Measurements from ENCODE around the gene ASB6. TPM values are rescaled to one million over a fixed set of nuclear protein-coding genes. Genes with fewer than 3 reads are reported as not detected.

The ASB6 gene
- total RNA-seq, 2 experiments from 2014 or later, result 22.5 to 23.4 TPM

GRCh38 chr9:129647635-129648034 is 5.7 kb upstream of the ASB6 start:
- Mint-ChIP-seq H3K36me3 (ENCODE audit: low read depth) (no peaks in the 10 kb centered on the region), H3K27me3 (no peaks in the 10 kb centered on the region), H3K27ac (no peak overlapping the region), H3K4me3 (no peak overlapping the region), H3K4me1 (no peaks in the 10 kb centered on the region), H3K9me3 (no peaks in the 10 kb centered on the region)
- DNase-seq, result no peak
- ChIA-PET POLR2A (no interaction called here), CTCF (no interaction called here)

DNA sequence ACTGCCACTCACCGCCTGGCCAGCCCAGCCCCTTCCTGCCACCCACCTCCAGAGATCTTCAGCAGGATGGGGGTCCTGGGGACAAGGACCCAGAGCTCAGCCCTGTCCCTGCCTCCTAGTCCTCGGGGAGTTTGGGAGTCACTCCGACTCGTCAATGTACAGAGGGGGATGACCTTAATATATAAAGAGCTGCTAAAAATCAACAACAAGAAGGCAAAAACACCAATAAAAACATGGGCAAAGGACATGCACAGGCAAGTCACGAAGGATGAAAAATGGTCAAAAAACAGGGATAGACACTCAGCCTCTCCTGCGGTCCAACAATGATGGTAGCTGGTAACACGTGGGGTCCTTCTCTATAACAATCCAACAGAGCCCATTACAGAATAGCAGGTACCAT is 4.7 kb upstream of the ASB6 start:
- Mint-ChIP-seq H3K4me1 (peaks cover 3% of the 10 kb centered on the region), H3K9me3 (no peaks in the 10 kb centered on the region), H3K27ac (no peak overlapping the region), H3K36me3 (ENCODE audit: low read depth) (no peaks in the 10 kb centered on the region), H3K27me3 (no peaks in the 10 kb centered on the region), H3K4me3 (no peak overlapping the region)
- no peak for DNase-seq
- ChIA-PET POLR2A (no interaction called here), CTCF (no interaction called here)

GRCh38 chr9:129646252-129646651 is 4.3 kb upstream of the ASB6 start:
- no peaks in the 10 kb centered on the region for H3K9me3 Mint-ChIP-seq
- no peak for DNase-seq
- no peak overlapping the region for H3K27ac Mint-ChIP-seq
- H3K36me3 Mint-ChIP-seq (ENCODE audit: low read depth), result no peaks in the 10 kb centered on the region
- H3K27me3 Mint-ChIP-seq, result no peaks in the 10 kb centered on the region
- ChIA-PET CTCF (no interaction called here), POLR2A (no interaction called here)
- H3K4me3 Mint-ChIP-seq, result no peak overlapping the region
- peaks cover 5% of the 10 kb centered on the region for H3K4me1 Mint-ChIP-seq

- ChIA-PET CTCF (interaction anchor here (3.2 kb wide), 1 partner anchor 82 kb away, joined by 14 read pairs; no protein-coding TSS in a partner anchor), POLR2A (no interaction called here)
- Mint-ChIP-seq H3K4me3 (no peak overlapping the region), H3K27me3 (no peaks in the 10 kb centered on the region), H3K4me1 (peaks cover 18% of the 10 kb centered on the region), H3K27ac (no peak overlapping the region), H3K9me3 (no peaks in the 10 kb centered on the region), H3K36me3 (ENCODE audit: low read depth) (no peaks in the 10 kb centered on the region)
- DNase-seq, result no peak
Observed at GRCh38 chr9:129644902-129645301, 3.0 kb upstream of the ASB6 start.

DNA sequence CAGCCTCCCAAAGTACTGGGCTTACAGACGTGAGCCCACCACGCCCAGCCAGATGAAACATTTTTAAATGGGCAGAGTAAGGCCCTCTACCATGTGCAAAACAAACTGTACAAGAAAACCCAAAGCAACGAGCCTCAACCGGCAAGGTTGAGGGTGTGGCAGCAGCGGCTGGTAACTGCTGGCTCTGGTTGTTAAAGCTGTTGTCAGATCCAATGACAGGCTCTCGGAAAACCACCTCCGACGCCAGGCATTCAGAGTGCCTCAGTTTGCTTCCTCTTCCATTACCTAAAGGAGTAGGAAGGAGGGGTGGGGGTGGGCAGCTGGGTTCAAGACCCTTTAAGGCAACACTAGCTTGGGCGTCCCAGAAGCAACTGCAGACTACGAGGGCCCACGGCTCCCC is 2.4 kb upstream of the ASB6 start:
- peaks cover 2% of the 10 kb centered on the region for H3K36me3 Mint-ChIP-seq (ENCODE audit: low read depth)
- POLR2A ChIA-PET, result no interaction called here

GRCh38 chr9:129643706-129644105 is 1.8 kb upstream of the ASB6 start:
- no peak overlapping the region for H3K27ac Mint-ChIP-seq
- CTCF ChIA-PET, result interaction anchor here (0.8 to 7.5 kb wide), 7 partner anchors 18 to 512 kb away, joined by 3 to 51 read pairs (median 7); partner anchors contain the start of gene NTMT1
- H3K27me3 Mint-ChIP-seq, result no peaks in the 10 kb centered on the region
- POLR2A ChIA-PET, result no interaction called here
- no peak for DNase-seq
- no peaks in the 10 kb centered on the region for H3K9me3 Mint-ChIP-seq
- H3K4me1 Mint-ChIP-seq, result peaks cover 20% of the 10 kb centered on the region
- H3K4me3 Mint-ChIP-seq, result peak overlapping the region; percentile 39
- peaks cover 2% of the 10 kb centered on the region for H3K36me3 Mint-ChIP-seq (ENCODE audit: low read depth)

More for the DNA sequence above, 2.4 kb upstream of the ASB6 start:
- peaks cover 20% of the 10 kb centered on the region for H3K4me1 Mint-ChIP-seq
- H3K27ac Mint-ChIP-seq, result no peak overlapping the region
- no peaks in the 10 kb centered on the region for H3K9me3 Mint-ChIP-seq
- DNase-seq, result no peak
- H3K4me3 Mint-ChIP-seq, result no peak overlapping the region
- CTCF ChIA-PET, result interaction anchor here (2.3 to 7.5 kb wide), 3 partner anchors 19 to 93 kb away, joined by 7 to 51 read pairs (median 14); partner anchors contain the start of gene NTMT1
- no peaks in the 10 kb centered on the region for H3K27me3 Mint-ChIP-seq

DNA sequence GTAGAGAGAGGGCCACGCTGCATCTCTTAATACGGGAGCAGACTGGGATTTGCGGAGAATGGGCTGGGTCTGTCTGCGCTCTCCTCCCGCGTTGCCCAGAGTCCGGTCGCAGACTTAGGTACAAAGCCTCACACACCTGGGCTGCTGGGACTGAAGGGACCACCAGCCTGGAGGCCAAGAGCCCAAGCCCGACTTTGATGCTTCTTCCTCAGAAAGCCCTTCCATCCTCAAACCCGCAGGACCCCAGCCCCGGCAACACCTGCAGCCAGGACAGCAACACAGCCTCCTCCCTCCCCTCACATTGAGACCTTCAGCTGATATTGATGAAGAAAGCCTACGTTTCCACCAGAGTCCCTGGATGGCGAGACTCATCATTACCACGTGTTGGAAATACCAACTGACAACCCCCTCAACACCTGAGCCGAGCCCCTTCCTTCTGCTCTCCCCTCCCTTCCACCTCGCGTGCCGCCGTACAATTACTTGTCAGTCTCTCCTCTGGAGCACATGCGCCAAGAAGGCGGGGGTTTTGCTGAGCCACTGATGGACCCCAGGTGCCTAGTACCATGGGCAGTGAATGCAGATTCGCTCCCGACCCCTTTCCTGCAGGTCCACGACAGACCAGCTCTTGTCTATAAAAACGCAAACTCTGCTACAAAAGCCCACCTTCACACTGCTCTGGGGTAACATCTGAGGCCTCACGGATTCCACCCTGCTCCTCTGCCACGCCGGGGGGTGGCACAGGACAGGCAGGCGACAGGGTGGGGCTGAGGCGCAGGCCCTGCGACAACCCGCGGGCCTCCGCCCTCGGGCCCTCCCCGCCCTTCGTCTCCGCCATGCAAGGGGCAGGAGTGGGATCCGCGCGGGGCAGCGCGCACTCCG is 841 bp downstream of the ASB6 start:
- ChIA-PET POLR2A (interaction anchor here (0.8 to 5.9 kb wide), 3 partner anchors 11 to 530 kb away, joined by 3 to 44 read pairs (median 10); partner anchors contain the start of genes CRAT, NTMT1 and PTPA), CTCF (interaction anchor here (1.2 to 7.5 kb wide), 3 partner anchors 16 to 143 kb away, joined by 4 to 51 read pairs (median 13); partner anchors contain the start of gene NTMT1)
- Mint-ChIP-seq H3K9me3 (no peaks in the 10 kb centered on the region), H3K36me3 (ENCODE audit: low read depth) (peaks cover 15% of the 10 kb centered on the region), H3K27me3 (no peaks in the 10 kb centered on the region), H3K4me1 (peaks cover 25% of the 10 kb centered on the region), H3K27ac (peak overlapping the region; percentile 73), H3K4me3 (peak overlapping the region; percentile 81)
- no peak for DNase-seq

DNA sequence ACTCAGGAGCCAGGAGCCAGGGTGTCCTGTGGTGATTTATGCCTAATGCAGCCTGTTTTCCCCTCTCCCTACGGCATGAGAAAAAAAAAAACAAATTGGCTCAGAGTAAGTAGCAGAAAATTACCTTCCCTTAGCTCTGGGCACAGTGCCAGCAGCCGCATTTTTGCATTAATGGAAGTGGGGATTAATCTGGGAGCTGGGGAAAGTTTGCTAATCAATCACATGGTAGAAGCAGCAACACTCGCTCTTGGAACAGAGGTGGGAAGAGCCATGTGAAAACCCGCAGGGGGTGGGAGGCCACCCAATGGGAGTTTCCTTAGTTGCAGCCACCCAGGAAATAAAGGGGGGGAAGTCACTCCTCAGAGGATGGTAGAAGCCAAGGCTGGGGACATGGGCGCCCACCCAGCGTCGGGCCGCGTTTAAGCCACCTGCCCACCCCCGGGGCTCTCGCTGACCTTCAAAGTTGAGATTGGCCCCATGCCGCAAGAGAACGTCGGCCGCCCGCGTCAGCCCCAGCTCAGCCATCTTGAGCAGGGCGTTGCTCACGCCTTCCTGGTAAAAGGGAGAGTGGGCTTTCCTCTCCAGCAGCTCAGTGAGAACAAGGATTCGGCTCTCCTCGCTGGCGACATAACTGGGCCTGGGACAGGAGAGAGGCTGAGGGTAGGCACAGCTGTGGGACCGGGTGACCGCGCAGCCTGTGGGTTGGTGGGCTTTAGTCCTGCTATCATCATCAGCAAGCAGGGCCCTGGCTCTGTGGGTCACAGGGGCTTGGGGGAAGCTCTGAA is 1.7 kb downstream of the ASB6 start:
- POLR2A ChIA-PET, result interaction anchor here (2.0 to 5.9 kb wide), 2 partner anchors 10 to 15 kb away, joined by 10 to 44 read pairs; partner anchors contain the start of gene NTMT1
- H3K9me3 Mint-ChIP-seq, result no peaks in the 10 kb centered on the region
- H3K27me3 Mint-ChIP-seq, result no peaks in the 10 kb centered on the region
- H3K27ac Mint-ChIP-seq, result no peak overlapping the region
- CTCF ChIA-PET, result interaction anchor here (1.2 to 7.5 kb wide), 3 partner anchors 15 to 143 kb away, joined by 4 to 51 read pairs (median 13); partner anchors contain the start of gene NTMT1
- H3K36me3 Mint-ChIP-seq (ENCODE audit: low read depth), result peaks cover 21% of the 10 kb centered on the region
- H3K4me3 Mint-ChIP-seq, result peak overlapping the region; percentile 81
- DNase-seq, result no peak
- H3K4me1 Mint-ChIP-seq, result peaks cover 25% of the 10 kb centered on the region

DNA sequence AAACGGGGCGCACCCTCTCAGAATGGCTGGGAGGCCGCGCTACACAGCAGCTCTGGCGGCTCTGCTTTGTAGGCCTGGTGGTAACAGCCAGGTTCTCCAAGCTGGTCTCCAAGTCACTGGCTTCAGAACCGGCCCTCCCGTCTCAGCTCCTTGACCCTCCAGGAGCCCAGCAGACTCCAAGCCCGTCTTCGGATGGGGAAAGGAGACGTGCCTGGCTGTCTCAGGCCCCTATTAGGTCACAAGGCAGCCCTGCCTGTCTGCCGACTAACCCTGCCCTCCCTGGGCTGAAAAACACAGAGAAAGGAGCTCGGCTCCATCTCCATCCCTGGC is 2.2 kb downstream of the ASB6 start:
- H3K36me3 Mint-ChIP-seq (ENCODE audit: low read depth), result peaks cover 26% of the 10 kb centered on the region
- no peaks in the 10 kb centered on the region for H3K27me3 Mint-ChIP-seq
- H3K9me3 Mint-ChIP-seq, result no peaks in the 10 kb centered on the region
- H3K27ac Mint-ChIP-seq, result no peak overlapping the region
- ChIA-PET CTCF (interaction anchor here (0.6 to 7.5 kb wide), 4 partner anchors 14 to 144 kb away, joined by 3 to 51 read pairs (median 8); partner anchors contain the start of gene NTMT1), POLR2A (interaction anchor here (5.9 kb wide), 1 partner anchor 14 kb away, joined by 44 read pairs; the partner anchor contains the start of gene NTMT1)
- no peak for DNase-seq
- peak overlapping the region; percentile 81 for H3K4me3 Mint-ChIP-seq
- H3K4me1 Mint-ChIP-seq, result peaks cover 25% of the 10 kb centered on the region

GRCh38 chr9:129639034-129639630 is 2.8 kb downstream of the ASB6 start:
- no peak for DNase-seq
- ChIA-PET POLR2A (interaction anchor here (5.9 kb wide), 1 partner anchor 14 kb away, joined by 44 read pairs; the partner anchor contains the start of gene NTMT1), CTCF (interaction anchor here (0.6 to 7.5 kb wide), 3 partner anchors 14 to 145 kb away, joined by 3 to 51 read pairs (median 13); partner anchors contain the start of gene NTMT1)
- Mint-ChIP-seq H3K36me3 (ENCODE audit: low read depth) (peaks cover 27% of the 10 kb centered on the region), H3K4me3 (no peak overlapping the region), H3K27ac (no peak overlapping the region), H3K4me1 (peaks cover 25% of the 10 kb centered on the region), H3K27me3 (no peaks in the 10 kb centered on the region), H3K9me3 (no peaks in the 10 kb centered on the region)

DNA sequence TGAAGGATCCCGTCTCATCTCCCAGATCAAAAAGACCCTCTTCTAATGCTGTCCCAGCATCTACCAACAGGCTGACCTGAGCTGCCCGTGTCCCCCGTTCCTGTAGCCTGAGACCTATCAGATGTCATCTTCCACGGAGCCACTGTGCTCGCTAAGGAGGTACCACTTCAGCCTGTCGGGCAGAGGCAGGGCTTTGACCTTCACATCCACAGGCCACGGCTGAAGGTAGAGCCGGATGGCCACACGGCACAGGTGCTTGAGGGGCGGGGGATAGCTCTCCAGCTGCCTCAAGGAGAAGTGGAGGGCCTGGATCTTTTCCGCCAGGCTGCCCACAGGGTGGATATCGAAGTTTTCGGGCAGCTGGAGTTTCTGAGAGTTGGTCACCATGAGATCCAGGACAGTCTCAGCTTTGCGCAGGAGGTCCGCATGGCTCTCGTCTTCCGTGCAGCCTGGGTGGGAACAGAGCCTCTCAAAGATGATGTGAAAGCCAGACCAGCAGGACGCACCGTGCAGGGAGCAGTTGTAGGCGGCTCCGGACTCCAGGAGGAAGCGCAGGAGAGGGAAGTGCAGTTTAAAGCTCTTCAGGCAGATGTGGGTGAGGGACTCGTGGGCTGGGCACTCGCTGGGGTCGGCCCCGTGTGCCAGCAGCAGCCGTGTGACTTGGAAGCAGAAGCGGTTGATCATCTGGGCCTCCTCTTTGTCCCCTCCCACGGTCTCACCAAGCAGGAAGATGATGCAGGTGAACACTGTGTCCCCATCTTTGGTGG is 4.1 kb downstream of the ASB6 start:
- no peaks in the 10 kb centered on the region for H3K9me3 Mint-ChIP-seq
- ChIA-PET POLR2A (interaction anchor here (0.9 to 5.9 kb wide), 3 partner anchors 8 to 499 kb away, joined by 3 to 44 read pairs (median 3); partner anchors contain the start of gene NTMT1), CTCF (interaction anchor here (2.8 to 7.5 kb wide), 2 partner anchors 12 to 146 kb away, joined by 13 to 51 read pairs; partner anchors contain the start of gene NTMT1)
- H3K4me3 Mint-ChIP-seq, result no peak overlapping the region
- H3K27ac Mint-ChIP-seq, result peak overlapping the region; percentile 41
- no peaks in the 10 kb centered on the region for H3K27me3 Mint-ChIP-seq
- peaks cover 30% of the 10 kb centered on the region for H3K36me3 Mint-ChIP-seq (ENCODE audit: low read depth)
- no peak for DNase-seq
- peaks cover 25% of the 10 kb centered on the region for H3K4me1 Mint-ChIP-seq

DNA sequence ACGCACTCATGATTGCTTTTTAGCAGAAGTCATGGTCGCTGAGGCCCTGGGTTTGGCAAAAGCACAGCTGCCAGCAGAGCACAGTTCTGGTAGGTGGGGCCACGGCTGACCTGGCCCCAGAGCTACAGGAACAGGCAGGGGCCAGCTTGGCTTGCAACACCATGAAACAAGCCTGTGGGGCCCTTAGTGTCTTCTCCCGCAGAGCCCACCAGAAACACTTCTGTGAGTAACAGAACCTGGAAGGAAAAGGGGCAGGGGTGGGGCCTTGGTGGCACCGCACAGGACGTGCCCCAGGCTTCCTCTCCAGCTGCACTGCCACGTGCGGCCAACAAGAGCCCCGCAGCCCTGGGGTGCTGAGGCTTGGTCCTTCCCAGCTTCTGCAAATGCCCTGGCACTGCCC is 4.8 kb downstream of the ASB6 start:
- no peaks in the 10 kb centered on the region for H3K27me3 Mint-ChIP-seq
- no peak overlapping the region for H3K27ac Mint-ChIP-seq
- ChIA-PET POLR2A (interaction anchor here (1.4 to 5.9 kb wide), 2 partner anchors 11 to 498 kb away, joined by 3 to 44 read pairs; partner anchors contain the start of gene NTMT1), CTCF (interaction anchor here (7.5 kb wide), 1 partner anchor 12 kb away, joined by 51 read pairs; the partner anchor contains the start of gene NTMT1)
- H3K4me3 Mint-ChIP-seq, result no peak overlapping the region
- peaks cover 37% of the 10 kb centered on the region for H3K36me3 Mint-ChIP-seq (ENCODE audit: low read depth)
- no peaks in the 10 kb centered on the region for H3K9me3 Mint-ChIP-seq
- peaks cover 25% of the 10 kb centered on the region for H3K4me1 Mint-ChIP-seq
- DNase-seq, result no peak
